Activated B cell treated with CpG ODN at 0.5 μM for 24 hours (primary cell): ENCODE results near the gene CRYGS. TPM values are rescaled to one million over a fixed set of nuclear protein-coding genes. Genes with fewer than 3 reads are reported as not detected.
"Not testable (repeated sequence)": the region's sequence is repeated elsewhere in the genome, so short reads cannot be mapped to it uniquely, and the experiment has no call there.

ENCODE experiments used
- ATAC-seq: fragments of 200-7000 bp; cut with Tn5 transposase; one replicate; pipeline ENCODE4 v1.10.0; 2021; ENCODE audit warnings: low read depth, mild to moderate bottlenecking, moderate library complexity
- CTCF ChIA-PET: fragments of 350-600 bp; sonication (Branson Sonifier 250); formaldehyde crosslinking; loops from one replicate; lab custom pipeline; 2021; ENCODE audit warnings: antibody characterized with exemption; lab: Charles Lee
- POLR2A ChIA-PET: fragments of 350-600 bp; sonication (Branson Sonifier 250); formaldehyde crosslinking; loops from one replicate; lab custom pipeline; 2021; ENCODE audit warnings: antibody characterized with exemption; lab: Charles Lee
- DNase-seq: peaks from one replicate; pipeline ENCODE4 v3.0.0; 2022
- H3K27ac Mint-ChIP-seq: one replicate; pipeline ENCODE4 v1.8.0; 2020; ENCODE audit warnings: mixed read lengths
- H3K27me3 Mint-ChIP-seq: one replicate; pipeline ENCODE4 v1.8.0; 2021; ENCODE audit warnings: mixed read lengths
- H3K36me3 Mint-ChIP-seq: one replicate; pipeline ENCODE4 v1.8.0; 2021; ENCODE audit warnings: low read depth, mixed read lengths
- H3K4me1 Mint-ChIP-seq: one replicate; pipeline ENCODE4 v1.8.0; 2021; ENCODE audit warnings: mixed read lengths
- H3K4me3 Mint-ChIP-seq: one replicate; pipeline ENCODE4 v1.8.0; 2020; ENCODE audit warnings: mild to moderate bottlenecking, mixed read lengths
- H3K9me3 Mint-ChIP-seq: one replicate; pipeline ENCODE4 v1.8.0; 2020; ENCODE audit warnings: mixed read lengths
- CTCF ChIP-seq: fragments of 200-600 bp; IDR thresholded peaks from one replicate; pipeline ENCODE4 v1.8.0; 2022; ENCODE audit warnings: antibody characterized with exemption, mild to moderate bottlenecking
- intact Hi-C: fragments of 100-400 bp; cut with micrococcal nuclease; formaldehyde crosslinking; loops from one replicate; pipeline ENCODE4 v1.15.1; 2024
- total RNA-seq: library from RNA; stranded (reverse); gene quantifications from 2 replicates; pipeline ENCODE4 v1.2.3, GENCODE V29; 2022

Gene CRYGS
- total RNA-seq, 1 donor from 2014 or later = 4.6 TPM

GRCh38 chr3:186589121-186589520 lies 44.9 kb upstream of the CRYGS start:
- DNase-seq (no peak), ATAC-seq (no peak)
- POLR2A ChIA-PET = no interaction called here
- no peak overlapping the region for H3K27ac Mint-ChIP-seq
- no peak for TF ChIP-seq CTCF
- no peak overlapping the region for H3K4me3 Mint-ChIP-seq
- H3K36me3 Mint-ChIP-seq = peaks cover 31% of the 10 kb centered on the region
- H3K4me1 Mint-ChIP-seq = no peaks in the 10 kb centered on the region
- H3K27me3 Mint-ChIP-seq = no peaks in the 10 kb centered on the region
- CTCF ChIA-PET = interaction anchor here (1.3 kb wide), 1 partner anchor 48 kb away, joined by 3 read pairs; no protein-coding TSS in a partner anchor
- intact Hi-C loops = no loop called here
- H3K9me3 Mint-ChIP-seq = no peaks in the 10 kb centered on the region

DNA sequence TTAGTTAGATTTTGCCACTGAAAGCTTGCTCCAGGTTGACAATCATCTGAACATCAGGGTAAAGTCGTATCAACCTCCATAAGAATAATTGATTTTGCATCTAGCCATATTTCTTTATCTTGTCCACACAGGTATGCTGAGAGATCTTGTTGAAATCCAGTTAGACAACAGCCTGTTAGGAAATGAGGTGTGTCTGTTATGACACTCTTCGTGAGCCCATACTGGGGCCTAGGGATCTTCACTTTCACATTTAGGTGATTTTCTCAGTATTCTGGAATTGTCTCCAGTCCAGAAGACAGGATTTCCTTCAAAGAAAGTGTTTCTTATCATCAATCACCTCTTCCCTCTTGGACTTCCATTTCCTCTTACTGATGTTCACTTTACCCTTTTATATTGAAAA lies 44.5 kb upstream of the CRYGS start:
- CTCF ChIA-PET = no interaction called here
- POLR2A ChIA-PET = no interaction called here
- H3K4me1 Mint-ChIP-seq = no peaks in the 10 kb centered on the region
- no peak overlapping the region for H3K4me3 Mint-ChIP-seq
- intact Hi-C loops = no loop called here
- DNase-seq = no peak
- H3K9me3 Mint-ChIP-seq = no peaks in the 10 kb centered on the region
- TF ChIP-seq CTCF = no peak
- no peak overlapping the region for H3K27ac Mint-ChIP-seq
- ATAC-seq = no peak
- no peaks in the 10 kb centered on the region for H3K27me3 Mint-ChIP-seq
- peaks cover 36% of the 10 kb centered on the region for H3K36me3 Mint-ChIP-seq

GRCh38 chr3:186587183-186587582 lies 43.0 kb upstream of the CRYGS start:
- H3K4me1 Mint-ChIP-seq = no peaks in the 10 kb centered on the region
- H3K27ac Mint-ChIP-seq = no peak overlapping the region
- ChIA-PET CTCF (interaction anchor here (0.7 to 1.4 kb wide), 4 partner anchors 28 to 604 kb away, joined by 3 read pairs; no protein-coding TSS in a partner anchor), POLR2A (no interaction called here)
- intact Hi-C loops = no loop called here
- peaks cover 50% of the 10 kb centered on the region for H3K36me3 Mint-ChIP-seq
- no peak for ATAC-seq
- no peaks in the 10 kb centered on the region for H3K27me3 Mint-ChIP-seq
- no peak for DNase-seq
- H3K4me3 Mint-ChIP-seq = no peak overlapping the region
- TF ChIP-seq CTCF = no peak
- H3K9me3 Mint-ChIP-seq = no peaks in the 10 kb centered on the region

GRCh38 chr3:186586245-186586644 lies 42.1 kb upstream of the CRYGS start:
- DNase-seq, H3K27me3 Mint-ChIP-seq, H3K9me3 Mint-ChIP-seq, H3K4me1 Mint-ChIP-seq, ATAC-seq, POLR2A ChIA-PET, intact Hi-C loops, H3K27ac Mint-ChIP-seq, H3K4me3 Mint-ChIP-seq: not testable (repeated sequence)
- H3K36me3 Mint-ChIP-seq = peaks cover 60% of the 10 kb centered on the region
- CTCF ChIA-PET = interaction anchor here (1.1 to 1.4 kb wide), 2 partner anchors 31 to 235 kb away, joined by 3 read pairs; no protein-coding TSS in a partner anchor

DNA sequence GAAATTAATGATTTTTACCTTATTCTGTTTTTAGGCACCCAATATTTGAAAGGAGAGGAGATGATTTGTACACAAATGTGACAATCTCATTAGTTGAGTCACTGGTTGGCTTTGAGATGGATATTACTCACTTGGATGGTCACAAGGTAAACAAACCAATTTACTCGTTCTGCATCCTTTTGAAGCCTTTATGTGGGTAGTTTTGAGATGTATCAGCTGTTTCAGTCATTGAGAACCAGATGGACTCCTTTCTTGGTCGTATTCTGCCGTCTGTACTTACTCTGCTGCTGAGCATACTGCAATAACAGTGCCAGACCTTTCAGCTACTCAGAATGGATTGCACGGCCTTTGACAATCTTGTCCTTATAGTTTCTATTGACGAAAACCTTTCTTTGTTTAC lies 39.7 kb upstream of the CRYGS start:
- H3K4me3 Mint-ChIP-seq = no peak overlapping the region
- ATAC-seq (no peak), DNase-seq (no peak)
- no peaks in the 10 kb centered on the region for H3K27me3 Mint-ChIP-seq
- peaks cover 80% of the 10 kb centered on the region for H3K36me3 Mint-ChIP-seq
- no peak for TF ChIP-seq CTCF
- intact Hi-C loops = no loop called here
- no peak overlapping the region for H3K27ac Mint-ChIP-seq
- H3K4me1 Mint-ChIP-seq = no peaks in the 10 kb centered on the region
- no peaks in the 10 kb centered on the region for H3K9me3 Mint-ChIP-seq
- ChIA-PET CTCF (interaction anchor here (1.2 to 1.3 kb wide), 2 partner anchors 31 to 33 kb away, joined by 5 read pairs; no protein-coding TSS in a partner anchor), POLR2A (interaction anchor here (0.7 to 2.0 kb wide), 2 partner anchors 13 to 671 kb away, joined by 4 to 5 read pairs; partner anchors contain the start of gene DNAJB11)

GRCh38 chr3:186582541-186582940 lies 38.4 kb upstream of the CRYGS start:
- H3K27ac Mint-ChIP-seq = no peak overlapping the region
- no peak for TF ChIP-seq CTCF
- no peaks in the 10 kb centered on the region for H3K9me3 Mint-ChIP-seq
- DNase-seq = no peak
- H3K4me1 Mint-ChIP-seq = no peaks in the 10 kb centered on the region
- H3K4me3 Mint-ChIP-seq = no peak overlapping the region
- ChIA-PET CTCF (interaction anchor here (0.8 kb wide), 1 partner anchor 34 kb away, joined by 3 read pairs; no protein-coding TSS in a partner anchor), POLR2A (no interaction called here)
- ATAC-seq = no peak
- peaks cover 90% of the 10 kb centered on the region for H3K36me3 Mint-ChIP-seq
- H3K27me3 Mint-ChIP-seq = no peaks in the 10 kb centered on the region
- intact Hi-C loops = no loop called here
